Esophagus muscularis mucosa (tissue), 4 donors: ENCODE results near the gene CARMIL1. TPM values are rescaled to one million over a fixed set of nuclear protein-coding genes. Genes with fewer than 3 reads are reported as not detected.

ENCODE experiments used
- DNase-seq: peaks from one replicate; pipeline ENCODE4 v3.0.0-alpha.2; 2017; ENCODE audit errors: extremely low spot score
- H3K27ac ChIP-seq, 4 donors: fragments of 200-600 bp; sonication (generic); replicated peaks in 1 of 4; 1 replicate in 3 of 4; 2 replicates in 1 of 4; pipeline ENCODE4 v1.5.1; 2016 to 2019; ENCODE audit warnings: mild to moderate bottlenecking in 1 of 4
- H3K27me3 ChIP-seq, 4 donors: fragments of 200-600 bp; sonication (generic); one replicate each; pipeline versions ENCODE4 v1.5.1 to v1.6.0; 2016 to 2019
- H3K36me3 ChIP-seq, 4 donors: fragments of 200-600 bp; sonication (generic); one replicate each; pipeline ENCODE4 v1.5.1; 2016 to 2019
- H3K4me1 ChIP-seq, 4 donors: fragments of 200-600 bp; sonication (generic); one replicate each; pipeline ENCODE4 v1.5.1; 2016 to 2019
- H3K4me3 ChIP-seq, 4 donors: fragments of 200-600 bp; sonication (generic); 1 replicate in 2 of 4; 2 replicates in 2 of 4; pipeline ENCODE4 v1.5.1; 2016 to 2019; ENCODE audit warnings: mild to moderate bottlenecking in 4 of 4, moderate library complexity in 1 of 4
- H3K9me3 ChIP-seq, 4 donors: fragments of 200-600 bp; sonication (generic); 1 replicate in 3 of 4; 2 replicates in 1 of 4; pipeline ENCODE4 v1.5.1; 2016 to 2019
- EP300 ChIP-seq: sonication (generic); formaldehyde crosslinking; IDR thresholded peaks from one replicate; pipeline ENCODE4 v1.6.1; 2017; ENCODE audit warnings: antibody characterized with exemption
- POLR2A ChIP-seq: fragments of 450-650 bp; IDR thresholded peaks from one replicate; pipeline ENCODE4 v1.6.1; 2017; ENCODE audit warnings: antibody characterized with exemption, moderate library complexity, mild to moderate bottlenecking, low read depth
- POLR2AphosphoS5 ChIP-seq, 2 donors: sonication (generic); formaldehyde crosslinking; IDR thresholded peaks; one replicate each; pipeline ENCODE4 v1.6.1; 2017; ENCODE audit warnings: antibody characterized with exemption in 2 of 2
- WGBS: methylation state at CpG from one replicate; pipeline ENCODE4 v1.1.5; 2018; 5-methylcytosine and 5-hydroxymethylcytosine counted together
- intact Hi-C: fragments of 100-400 bp; cut with DNase I; formaldehyde crosslinking; loops from one replicate; pipeline ENCODE4 v1.15.1; 2023
- total RNA-seq, 4 donors: library from RNA; depleted of rRNA; stranded (reverse); fragments of >200 nt; gene quantifications; one replicate each; pipeline versions ENCODE4 v1.1.0 to v1.2.1, GENCODE V29; 2016
- TF ChIP-seq, protein P1 (sequence below), 3 experiments: fragments of 200-600 bp in 2 of 3; fragments of 450-650 bp in 1 of 3; sonication (generic) in 2 of 3; IDR thresholded peaks; one replicate each; pipeline ENCODE4 v1.5.1; 2017 to 2019; ENCODE audit warnings: antibody characterized with exemption in 3 of 3, mild to moderate bottlenecking in 2 of 3, moderate library complexity in 1 of 3

The CARMIL1 gene
- total RNA-seq, 4 donors from 2014 or later = 10.0 to 12.1 (median 11.1) TPM

DNA sequence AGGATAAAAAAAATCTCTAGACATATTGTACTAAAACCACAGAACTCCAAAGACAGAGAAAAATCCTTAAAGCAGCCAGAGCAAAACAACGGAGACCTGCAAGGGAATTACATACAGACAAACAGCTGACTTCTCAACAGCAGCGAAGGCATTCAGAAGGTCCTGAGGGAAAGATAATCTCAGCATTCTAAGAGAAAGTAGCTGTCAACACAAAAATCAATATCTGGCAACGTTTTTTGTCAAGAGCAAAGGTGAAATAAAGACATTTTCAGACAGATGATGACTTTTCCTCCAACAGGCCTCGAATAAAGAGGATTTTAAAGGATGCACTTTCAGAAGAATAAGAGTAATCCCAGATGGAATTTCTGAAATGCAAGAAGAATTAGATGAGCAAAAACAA lies 366.7 kb downstream of the CARMIL1 start:
- intact Hi-C loops = no loop called here

DNA sequence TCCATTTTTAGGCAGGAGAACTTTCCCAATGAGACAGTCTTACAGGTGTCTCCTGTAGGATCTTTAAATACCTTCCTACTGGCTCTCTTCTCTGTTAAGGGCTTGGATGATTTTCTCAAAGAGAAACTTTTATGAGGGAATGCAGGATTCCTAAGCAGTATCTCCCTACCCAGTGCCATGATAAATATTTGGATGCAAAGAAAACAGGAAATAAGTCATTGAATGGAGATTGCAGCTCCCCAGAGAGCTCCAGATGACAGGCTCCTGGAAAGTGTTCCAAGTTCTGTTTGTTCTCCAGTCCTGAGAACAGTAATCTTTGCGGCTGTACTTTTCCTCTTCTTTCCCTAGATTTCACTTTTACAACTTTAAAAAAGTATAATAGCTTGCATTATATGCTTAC lies 370.4 kb downstream of the CARMIL1 start:
- TF ChIP-seq POLR2A = no peak
- no peak for TF ChIP-seq EP300
- TF ChIP-seq POLR2AphosphoS5 (IDR thresholded peaks at IDR 0.05) = no peak
- TF ChIP-seq, protein P1, sequence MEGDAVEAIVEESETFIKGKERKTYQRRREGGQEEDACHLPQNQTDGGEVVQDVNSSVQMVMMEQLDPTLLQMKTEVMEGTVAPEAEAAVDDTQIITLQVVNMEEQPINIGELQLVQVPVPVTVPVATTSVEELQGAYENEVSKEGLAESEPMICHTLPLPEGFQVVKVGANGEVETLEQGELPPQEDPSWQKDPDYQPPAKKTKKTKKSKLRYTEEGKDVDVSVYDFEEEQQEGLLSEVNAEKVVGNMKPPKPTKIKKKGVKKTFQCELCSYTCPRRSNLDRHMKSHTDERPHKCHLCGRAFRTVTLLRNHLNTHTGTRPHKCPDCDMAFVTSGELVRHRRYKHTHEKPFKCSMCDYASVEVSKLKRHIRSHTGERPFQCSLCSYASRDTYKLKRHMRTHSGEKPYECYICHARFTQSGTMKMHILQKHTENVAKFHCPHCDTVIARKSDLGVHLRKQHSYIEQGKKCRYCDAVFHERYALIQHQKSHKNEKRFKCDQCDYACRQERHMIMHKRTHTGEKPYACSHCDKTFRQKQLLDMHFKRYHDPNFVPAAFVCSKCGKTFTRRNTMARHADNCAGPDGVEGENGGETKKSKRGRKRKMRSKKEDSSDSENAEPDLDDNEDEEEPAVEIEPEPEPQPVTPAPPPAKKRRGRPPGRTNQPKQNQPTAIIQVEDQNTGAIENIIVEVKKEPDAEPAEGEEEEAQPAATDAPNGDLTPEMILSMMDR (IDR thresholded peaks at IDR 0.05) = no peak
- H3K4me1 ChIP-seq = peaks cover 0 to 5% (median 0%) of the 10 kb centered on the region in 4 donors
- no peaks in the 10 kb centered on the region for H3K9me3 ChIP-seq
- no peak for DNase-seq
- no peak overlapping the region for H3K4me3 ChIP-seq
- intact Hi-C loops = no loop called here
- no peaks in the 10 kb centered on the region for H3K36me3 ChIP-seq
- no peak overlapping the region for H3K27ac ChIP-seq
- H3K27me3 ChIP-seq = peaks cover 0 to 38% (median 0%) of the 10 kb centered on the region in 4 donors
- 70% methylated on average over 1 of the region's 1 CpG for WGBS

More for the DNA sequence above, 366.7 kb downstream of the CARMIL1 start:
- 54% methylated on average over 4 of the region's 4 CpGs for WGBS
- peaks cover 0 to 1% (median 0%) of the 10 kb centered on the region in 4 donors for H3K9me3 ChIP-seq
- peak; percentile 7 for DNase-seq
- peaks cover 0 to 34% (median 0%) of the 10 kb centered on the region in 4 donors for H3K27me3 ChIP-seq
- H3K36me3 ChIP-seq = no peaks in the 10 kb centered on the region
- no peaks in the 10 kb centered on the region for H3K4me1 ChIP-seq
- H3K4me3 ChIP-seq = no peak overlapping the region
- no peak overlapping the region for H3K27ac ChIP-seq
- TF ChIP-seq EP300 (no peak), POLR2AphosphoS5 (IDR thresholded peaks at IDR 0.05) (no peak), POLR2A (no peak)
- TF ChIP-seq, protein P1 (IDR thresholded peaks at IDR 0.05) = no peak

DNA sequence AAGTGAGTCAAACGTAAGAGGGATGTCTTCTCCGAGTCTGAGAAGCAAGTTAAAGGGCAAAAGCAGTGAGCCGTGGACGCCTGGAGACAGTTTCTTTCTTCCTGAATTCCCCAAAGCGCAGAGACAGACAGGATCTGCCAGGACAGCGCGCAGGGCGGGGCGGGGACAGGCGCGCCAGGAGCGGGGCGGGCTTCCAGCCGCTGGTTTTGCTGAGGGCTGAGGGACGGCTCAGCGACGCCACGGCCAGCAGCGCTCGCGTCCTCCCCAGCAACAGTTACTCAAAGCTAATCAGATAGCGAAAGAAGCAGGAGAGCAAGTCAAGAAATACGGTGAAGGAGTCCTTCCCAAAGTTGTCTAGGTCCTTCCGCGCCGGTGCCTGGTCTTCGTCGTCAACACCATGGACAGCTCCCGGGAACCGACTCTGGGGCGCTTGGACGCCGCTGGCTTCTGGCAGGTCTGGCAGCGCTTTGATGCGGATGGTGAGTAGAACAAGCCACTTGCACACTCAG lies 372.9 kb downstream of the CARMIL1 start, which contains the start of gene SCGN:
SCGN (plus strand) TSS at position 209 of the 509 bp plus-strand sequence; CDS start at position 398, 189 bp downstream.
- no peak for DNase-seq
- no peak within 1 kb of the TSS for H3K4me3 ChIP-seq
- WGBS = 5% methylated on average over 12 of the region's 35 CpGs

DNA sequence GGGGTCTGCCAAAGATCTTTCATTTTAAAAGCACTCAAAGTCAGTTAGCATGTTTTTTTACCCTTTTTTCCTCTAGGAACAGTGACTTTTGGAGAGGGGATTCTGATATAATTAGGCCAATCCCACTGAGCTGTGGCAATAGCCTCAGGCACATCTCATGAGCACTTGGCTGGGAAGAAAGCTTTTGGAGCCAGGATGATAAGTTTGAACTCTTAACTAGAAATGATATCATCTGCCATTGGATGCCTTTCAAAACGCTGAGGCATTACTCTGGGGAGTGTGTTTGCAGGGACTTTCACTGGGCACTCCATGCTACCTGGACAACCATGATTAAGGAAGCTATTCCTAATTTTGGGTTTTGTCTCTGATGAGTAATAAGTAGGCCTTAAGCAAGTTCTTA lies 376.5 kb downstream of the CARMIL1 start:
- Histone ChIP-seq H3K4me3 (no peak overlapping the region), H3K27me3 (peaks cover 0 to 46% (median 0%) of the 10 kb centered on the region in 4 donors), H3K27ac (no peak overlapping the region), H3K4me1 (peaks cover 0 to 5% (median 0%) of the 10 kb centered on the region in 4 donors), H3K9me3 (no peaks in the 10 kb centered on the region), H3K36me3 (no peaks in the 10 kb centered on the region)
- TF ChIP-seq POLR2A (no peak), POLR2AphosphoS5 (IDR thresholded peaks at IDR 0.05) (no peak), EP300 (no peak)
- TF ChIP-seq, protein P1 (IDR thresholded peaks at IDR 0.05) = no peak
- WGBS = no CpG with 5 or more reads among the region's 1 CpG
- intact Hi-C loops = no loop called here
- no peak for DNase-seq

More for the DNA sequence above, 372.9 kb downstream of the CARMIL1 start, which contains the start of gene SCGN:
- H3K27me3 ChIP-seq = peaks cover 0 to 51% (median 0%) of the 10 kb centered on the region in 4 donors
- intact Hi-C loops = no loop called here
- no peaks in the 10 kb centered on the region for H3K9me3 ChIP-seq
- peaks cover 0 to 5% (median 0%) of the 10 kb centered on the region in 4 donors for H3K4me1 ChIP-seq
- no peak within 1 kb of the TSS for H3K27ac ChIP-seq
- TF ChIP-seq EP300 (no peak), POLR2A (no peak), POLR2AphosphoS5 (IDR thresholded peaks at IDR 0.05) (no peak)
- TF ChIP-seq, protein P1 (IDR thresholded peaks at IDR 0.05) = no peak
- H3K36me3 ChIP-seq = no peaks in the 10 kb centered on the region
